GM12878 (cell line): ENCODE results near the gene SAPCD2.

Experiments
- CHD2 ChIP-seq: IDR thresholded peaks from 2 replicates; pipeline ENCODE4 v1.6.1; 2011; ENCODE audit warnings: low read depth, low read length, improper control_type of control experiment, borderline replicate concordance
- EGR1 ChIP-seq, 2 experiments: IDR thresholded peaks; 1 replicate in 1 of 2; 2 replicates in 1 of 2; pipeline ENCODE4 v1.6.1; 2011 to 2012; ENCODE audit warnings: low read depth in 2 of 2, low read length in 2 of 2, borderline replicate concordance in 1 of 2, mild to moderate bottlenecking in 1 of 2, moderate library complexity in 1 of 2
- EZH2 ChIP-seq: IDR thresholded peaks from 2 replicates; pipeline ENCODE4 v1.6.1; 2012; ENCODE audit warnings: low read depth, mild to moderate bottlenecking, control low read depth, inconsistent platforms, low read length, borderline replicate concordance; ENCODE audit not compliant: control insufficient read depth
- JUND ChIP-seq: IDR thresholded peaks from 2 replicates; pipeline ENCODE4 v1.6.1; 2012; ENCODE audit warnings: low read depth, mild to moderate bottlenecking, low read length, improper control_type of control experiment, moderate library complexity
- NFIC ChIP-seq: IDR thresholded peaks from 2 replicates; pipeline ENCODE4 v1.6.1; 2012; ENCODE audit warnings: low read depth, mild to moderate bottlenecking, inconsistent platforms, low read length, moderate library complexity
- NR2C2 ChIP-seq: IDR thresholded peaks from 2 replicates; pipeline ENCODE4 v1.6.1; 2011; ENCODE audit warnings: borderline replicate concordance, low read depth; ENCODE audit not compliant: control insufficient read depth, insufficient read length
- POLR2A ChIP-seq: IDR thresholded peaks from 2 replicates; pipeline ENCODE4 v1.6.1; 2011; ENCODE audit warnings: low read depth, mild to moderate bottlenecking, low read length
- TARDBP ChIP-seq: IDR thresholded peaks from 2 replicates; pipeline ENCODE4 v1.6.1; 2016; ENCODE audit warnings: borderline replicate concordance
- TCF7 ChIP-seq: IDR thresholded peaks from 2 replicates; pipeline ENCODE4 v1.6.1; 2014; ENCODE audit warnings: antibody characterized with exemption, borderline replicate concordance
- TF ChIP-seq, protein P1 (sequence below): IDR thresholded peaks from 2 replicates; pipeline ENCODE4 v1.6.1; 2012; ENCODE audit warnings: mild to moderate bottlenecking, low read depth, low read length
- TF ChIP-seq, protein P2 (sequence below), 3 experiments: IDR thresholded peaks in 2 of 3; conservative IDR thresholded peaks in 1 of 3; 2 replicates each; pipeline ENCODE4 v1.5.1; 2011; ENCODE audit warnings: low read depth in 3 of 3, low read length in 3 of 3, mild to moderate bottlenecking in 3 of 3, control low read depth in 2 of 3, moderate library complexity in 2 of 3, inconsistent platforms in 1 of 3, mixed read lengths in 1 of 3; ENCODE audit not compliant: control insufficient read depth in 2 of 3, insufficient read depth in 1 of 3; ENCODE audit errors: extremely low read depth in 1 of 3

DNA sequence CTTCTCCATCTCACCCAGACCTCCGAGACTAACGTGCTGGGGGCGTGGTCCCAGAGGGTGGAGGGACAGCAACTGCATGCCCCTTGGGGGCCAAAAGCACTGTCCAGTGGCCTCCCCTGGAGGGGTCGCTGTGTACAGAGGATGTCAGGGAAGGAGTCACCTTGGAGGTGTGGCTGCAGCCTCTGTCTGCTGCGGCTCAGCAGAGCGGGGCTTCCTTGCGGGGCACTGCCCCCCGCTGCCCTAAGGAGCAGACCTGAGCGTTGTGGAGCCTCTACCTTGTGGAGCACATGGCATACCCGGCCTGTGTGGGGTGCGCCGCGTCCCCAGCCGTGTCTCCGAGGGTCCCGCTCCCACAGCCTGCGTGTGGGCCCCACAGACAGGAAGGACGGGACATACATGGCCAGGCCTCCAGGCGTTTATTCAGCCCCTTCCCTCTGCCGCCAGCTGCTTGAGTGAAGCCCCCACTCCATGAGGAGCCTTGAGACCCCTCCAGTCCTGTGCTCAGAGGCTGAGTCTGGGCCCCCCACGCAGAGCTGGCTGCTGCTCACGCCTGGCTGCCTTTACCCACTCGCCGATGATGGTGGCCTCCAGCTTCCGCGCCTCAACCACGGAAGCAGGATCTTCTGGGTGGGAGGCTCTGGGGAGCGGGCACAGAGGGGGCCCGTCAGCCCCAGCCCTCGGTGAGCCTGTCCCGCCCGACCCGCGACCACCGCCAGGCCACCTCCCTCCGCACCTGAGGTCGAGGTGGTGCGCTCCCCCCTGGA is 40.0 kb upstream of the SAPCD2 start:
- TF ChIP-seq JUND, result no peak
- TF ChIP-seq TCF7, result no peak
- TF ChIP-seq NFIC, result no peak
- no peak for TF ChIP-seq EGR1 (IDR thresholded peaks at IDR 0.05; ENCODE audit: borderline replicate concordance in 1 of 2, low read depth in 2 of 2, low read length in 2 of 2)
- TF ChIP-seq CHD2, result no peak
- TF ChIP-seq TARDBP, result no peak
- TF ChIP-seq, protein P1, sequence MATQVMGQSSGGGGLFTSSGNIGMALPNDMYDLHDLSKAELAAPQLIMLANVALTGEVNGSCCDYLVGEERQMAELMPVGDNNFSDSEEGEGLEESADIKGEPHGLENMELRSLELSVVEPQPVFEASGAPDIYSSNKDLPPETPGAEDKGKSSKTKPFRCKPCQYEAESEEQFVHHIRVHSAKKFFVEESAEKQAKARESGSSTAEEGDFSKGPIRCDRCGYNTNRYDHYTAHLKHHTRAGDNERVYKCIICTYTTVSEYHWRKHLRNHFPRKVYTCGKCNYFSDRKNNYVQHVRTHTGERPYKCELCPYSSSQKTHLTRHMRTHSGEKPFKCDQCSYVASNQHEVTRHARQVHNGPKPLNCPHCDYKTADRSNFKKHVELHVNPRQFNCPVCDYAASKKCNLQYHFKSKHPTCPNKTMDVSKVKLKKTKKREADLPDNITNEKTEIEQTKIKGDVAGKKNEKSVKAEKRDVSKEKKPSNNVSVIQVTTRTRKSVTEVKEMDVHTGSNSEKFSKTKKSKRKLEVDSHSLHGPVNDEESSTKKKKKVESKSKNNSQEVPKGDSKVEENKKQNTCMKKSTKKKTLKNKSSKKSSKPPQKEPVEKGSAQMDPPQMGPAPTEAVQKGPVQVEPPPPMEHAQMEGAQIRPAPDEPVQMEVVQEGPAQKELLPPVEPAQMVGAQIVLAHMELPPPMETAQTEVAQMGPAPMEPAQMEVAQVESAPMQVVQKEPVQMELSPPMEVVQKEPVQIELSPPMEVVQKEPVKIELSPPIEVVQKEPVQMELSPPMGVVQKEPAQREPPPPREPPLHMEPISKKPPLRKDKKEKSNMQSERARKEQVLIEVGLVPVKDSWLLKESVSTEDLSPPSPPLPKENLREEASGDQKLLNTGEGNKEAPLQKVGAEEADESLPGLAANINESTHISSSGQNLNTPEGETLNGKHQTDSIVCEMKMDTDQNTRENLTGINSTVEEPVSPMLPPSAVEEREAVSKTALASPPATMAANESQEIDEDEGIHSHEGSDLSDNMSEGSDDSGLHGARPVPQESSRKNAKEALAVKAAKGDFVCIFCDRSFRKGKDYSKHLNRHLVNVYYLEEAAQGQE, result no peak
- peak; percentile 20; the same call in 1 of the 2 replicates for TF ChIP-seq POLR2A
- TF ChIP-seq, protein P2, sequence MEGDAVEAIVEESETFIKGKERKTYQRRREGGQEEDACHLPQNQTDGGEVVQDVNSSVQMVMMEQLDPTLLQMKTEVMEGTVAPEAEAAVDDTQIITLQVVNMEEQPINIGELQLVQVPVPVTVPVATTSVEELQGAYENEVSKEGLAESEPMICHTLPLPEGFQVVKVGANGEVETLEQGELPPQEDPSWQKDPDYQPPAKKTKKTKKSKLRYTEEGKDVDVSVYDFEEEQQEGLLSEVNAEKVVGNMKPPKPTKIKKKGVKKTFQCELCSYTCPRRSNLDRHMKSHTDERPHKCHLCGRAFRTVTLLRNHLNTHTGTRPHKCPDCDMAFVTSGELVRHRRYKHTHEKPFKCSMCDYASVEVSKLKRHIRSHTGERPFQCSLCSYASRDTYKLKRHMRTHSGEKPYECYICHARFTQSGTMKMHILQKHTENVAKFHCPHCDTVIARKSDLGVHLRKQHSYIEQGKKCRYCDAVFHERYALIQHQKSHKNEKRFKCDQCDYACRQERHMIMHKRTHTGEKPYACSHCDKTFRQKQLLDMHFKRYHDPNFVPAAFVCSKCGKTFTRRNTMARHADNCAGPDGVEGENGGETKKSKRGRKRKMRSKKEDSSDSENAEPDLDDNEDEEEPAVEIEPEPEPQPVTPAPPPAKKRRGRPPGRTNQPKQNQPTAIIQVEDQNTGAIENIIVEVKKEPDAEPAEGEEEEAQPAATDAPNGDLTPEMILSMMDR (IDR thresholded peaks at IDR 0.05 in 2 of 3, conservative IDR thresholded peaks at IDR 0.05 in 1 of 3; ENCODE audit: control insufficient read depth in 2 of 3, extremely low read depth in 1 of 3, insufficient read depth in 1 of 3, low read depth in 3 of 3, low read length in 3 of 3), result no peak
- no peak for TF ChIP-seq EZH2
- TF ChIP-seq NR2C2, result no peak
